MCF 10A (cell line): ENCODE data around the gene G0S2. TPM values are rescaled to one million over a fixed set of nuclear protein-coding genes. Genes with fewer than 3 reads are reported as not detected.

Experiments used
- BruUV-seq: library from RNA; stranded (reverse); fragments of 400-500 nt; replicated peaks from 2 replicates; lab custom pipeline; 2021; lab: Mats Ljungman, UMichigan
- CTCF ChIA-PET: fragments of 300-600 bp; sonication (Branson Sonifier 250); formaldehyde crosslinking; extraction: SDS; loops from one replicate; lab custom pipeline; 2021; ENCODE audit warnings: antibody characterized with exemption, inconsistent platforms; lab: Yijun Ruan, JAX
- POLR2A ChIA-PET: fragments of 300-600, 350-650 bp; sonication (Branson Sonifier 250); formaldehyde crosslinking; extraction: SDS; loops from one replicate; lab custom pipeline; 2020; ENCODE audit warnings: antibody characterized with exemption, inconsistent platforms; lab: Yijun Ruan, JAX
- DNase-seq: peaks from one replicate; pipeline ENCODE4 v3.0.0-alpha.2; 2018; ENCODE audit not compliant: unreplicated experiment
- H3K27ac Mint-ChIP-seq: one replicate; pipeline ENCODE4 v1.8.0; 2022; ENCODE audit warnings: mild to moderate bottlenecking, low read depth, mixed read lengths; ENCODE audit not compliant: unreplicated experiment
- H3K27me3 Mint-ChIP-seq: one replicate; pipeline ENCODE4 v1.8.0; 2022; ENCODE audit warnings: mixed read lengths; ENCODE audit not compliant: insufficient read depth, unreplicated experiment
- H3K36me3 Mint-ChIP-seq: one replicate; pipeline ENCODE4 v1.8.0; 2022; ENCODE audit warnings: mild to moderate bottlenecking, moderate library complexity, mixed read lengths; ENCODE audit not compliant: insufficient read depth, unreplicated experiment
- H3K4me1 Mint-ChIP-seq: one replicate; pipeline ENCODE4 v1.8.0; 2022; ENCODE audit warnings: mixed read lengths; ENCODE audit not compliant: insufficient read depth, unreplicated experiment
- H3K4me3 Mint-ChIP-seq: one replicate; pipeline ENCODE4 v1.8.0; 2022; ENCODE audit warnings: mild to moderate bottlenecking, moderate library complexity, mixed read lengths; ENCODE audit not compliant: unreplicated experiment
- H3K9me3 Mint-ChIP-seq: one replicate; pipeline ENCODE4 v1.8.0; 2022; ENCODE audit warnings: mixed read lengths; ENCODE audit not compliant: unreplicated experiment
- intact Hi-C: fragments of 100-400 bp; cut with micrococcal nuclease; formaldehyde crosslinking; loops from 2 replicates; pipeline ENCODE4 v1.14.1; 2022
- total RNA-seq: library from RNA; stranded (reverse); gene quantifications from 2 replicates; pipeline ENCODE4 v1.2.3, GENCODE V29; 2022
- TF ChIP-seq, protein P1 (sequence below): fragments of 200-600 bp; IDR thresholded peaks from one replicate; pipeline ENCODE4 v1.8.0; 2022; ENCODE audit warnings: antibody characterized with exemption, mild to moderate bottlenecking; ENCODE audit not compliant: unreplicated experiment

Gene G0S2
- total RNA-seq, 1 experiment from 2014 or later = not detected

- Mint-ChIP-seq H3K27me3 (no peaks in the 10 kb centered on the region), H3K4me3 (no peak overlapping the region), H3K27ac (no peak overlapping the region), H3K9me3 (no peaks in the 10 kb centered on the region), H3K4me1 (peaks cover 7% of the 10 kb centered on the region), H3K36me3 (no peaks in the 10 kb centered on the region)
- BruUV-seq = no TSS peak
- ChIA-PET POLR2A (interaction anchor here (0.8 to 1.5 kb wide), 3 partner anchors 22 to 105 kb away, joined by 3 to 4 read pairs (median 4); no protein-coding TSS in a partner anchor), CTCF (interaction anchor here (0.8 to 3.5 kb wide), 5 partner anchors 44 to 127 kb away, joined by 3 to 21 read pairs (median 3); no protein-coding TSS in a partner anchor)
- TF ChIP-seq, protein P1, sequence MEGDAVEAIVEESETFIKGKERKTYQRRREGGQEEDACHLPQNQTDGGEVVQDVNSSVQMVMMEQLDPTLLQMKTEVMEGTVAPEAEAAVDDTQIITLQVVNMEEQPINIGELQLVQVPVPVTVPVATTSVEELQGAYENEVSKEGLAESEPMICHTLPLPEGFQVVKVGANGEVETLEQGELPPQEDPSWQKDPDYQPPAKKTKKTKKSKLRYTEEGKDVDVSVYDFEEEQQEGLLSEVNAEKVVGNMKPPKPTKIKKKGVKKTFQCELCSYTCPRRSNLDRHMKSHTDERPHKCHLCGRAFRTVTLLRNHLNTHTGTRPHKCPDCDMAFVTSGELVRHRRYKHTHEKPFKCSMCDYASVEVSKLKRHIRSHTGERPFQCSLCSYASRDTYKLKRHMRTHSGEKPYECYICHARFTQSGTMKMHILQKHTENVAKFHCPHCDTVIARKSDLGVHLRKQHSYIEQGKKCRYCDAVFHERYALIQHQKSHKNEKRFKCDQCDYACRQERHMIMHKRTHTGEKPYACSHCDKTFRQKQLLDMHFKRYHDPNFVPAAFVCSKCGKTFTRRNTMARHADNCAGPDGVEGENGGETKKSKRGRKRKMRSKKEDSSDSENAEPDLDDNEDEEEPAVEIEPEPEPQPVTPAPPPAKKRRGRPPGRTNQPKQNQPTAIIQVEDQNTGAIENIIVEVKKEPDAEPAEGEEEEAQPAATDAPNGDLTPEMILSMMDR = no peak
- intact Hi-C loops = no loop called here
- no peak for DNase-seq
Observed at GRCh38 chr1:209702832-209703231, 27.6 kb downstream of the G0S2 start.

DNA sequence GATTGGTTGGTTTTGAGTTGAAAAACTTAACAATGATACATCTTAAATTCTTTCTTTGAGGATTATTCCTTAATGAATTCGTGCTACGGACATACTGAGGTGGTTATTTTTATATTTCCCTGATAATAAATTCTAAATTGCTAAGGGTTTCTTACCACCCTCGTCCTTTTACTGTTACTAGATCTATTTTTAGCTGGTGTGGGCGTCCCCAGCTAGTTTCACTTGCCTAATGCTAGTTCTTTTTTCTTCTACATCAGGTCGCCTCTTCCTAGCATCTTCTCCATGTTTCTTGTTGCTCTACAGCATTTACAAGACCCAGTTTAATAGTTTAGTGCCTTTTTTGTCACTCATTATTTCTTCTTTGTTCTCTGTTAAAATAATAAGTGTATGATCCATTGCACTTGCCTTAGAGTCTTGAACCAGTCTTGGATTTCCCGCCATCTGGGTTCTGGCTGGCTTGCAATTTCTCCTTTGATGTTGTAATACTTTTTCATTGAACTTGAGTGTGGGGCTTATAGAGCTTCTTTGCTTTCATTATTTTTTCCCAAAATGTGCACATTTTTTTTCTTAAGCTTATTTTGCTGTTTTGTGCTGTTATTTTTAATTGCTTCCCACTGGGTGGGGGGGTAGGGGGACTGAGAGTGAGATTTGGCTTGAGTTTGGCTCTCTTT is 28.8 kb downstream of the G0S2 start:
- TF ChIP-seq, protein P1 = no peak
- no peak for DNase-seq
- no peak overlapping the region for H3K27ac Mint-ChIP-seq
- CTCF ChIA-PET = interaction anchor here (1.0 to 3.5 kb wide), 9 partner anchors 9 to 106 kb away, joined by 3 to 22 read pairs (median 3); no protein-coding TSS in a partner anchor
- intact Hi-C loops = no loop called here
- H3K9me3 Mint-ChIP-seq = no peaks in the 10 kb centered on the region
- POLR2A ChIA-PET = interaction anchor here (0.9 kb wide), 1 partner anchor 101 kb away, joined by 3 read pairs; no protein-coding TSS in a partner anchor
- no TSS peak for BruUV-seq
- no peaks in the 10 kb centered on the region for H3K36me3 Mint-ChIP-seq
- no peaks in the 10 kb centered on the region for H3K27me3 Mint-ChIP-seq
- no peak overlapping the region for H3K4me3 Mint-ChIP-seq
- H3K4me1 Mint-ChIP-seq = peaks cover 7% of the 10 kb centered on the region

DNA sequence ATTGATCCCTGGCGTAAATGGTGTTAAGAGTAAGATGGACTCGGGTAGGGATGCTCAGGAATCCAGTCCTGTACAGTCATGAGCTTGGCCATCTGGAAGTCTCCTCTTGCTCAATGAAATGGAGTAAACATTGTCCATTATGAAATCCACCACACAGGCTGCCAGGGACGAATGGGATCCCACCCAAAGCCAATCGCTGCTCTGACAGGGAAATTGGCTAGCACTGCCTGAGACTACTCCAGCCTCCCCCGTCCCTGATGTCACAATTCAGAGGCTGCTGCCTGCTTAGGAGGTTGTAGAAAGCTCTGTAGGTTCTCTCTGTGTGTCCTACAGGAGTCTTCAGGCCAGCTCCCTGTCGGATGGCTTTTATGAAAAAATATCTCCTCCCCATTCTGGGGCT is 29.4 kb downstream of the G0S2 start, which contains the start of gene HSD11B1:
Gene HSD11B1 (plus strand): TSS at position 263 of the 400 bp plus-strand sequence. CDS start 97 bp downstream, at position 360.
- Mint-ChIP-seq H3K9me3 (no peaks in the 10 kb centered on the region), H3K4me3 (no peak within 1 kb of the TSS), H3K4me1 (peaks cover 7% of the 10 kb centered on the region), H3K27ac (no peak within 1 kb of the TSS), H3K36me3 (no peaks in the 10 kb centered on the region), H3K27me3 (no peaks in the 10 kb centered on the region)
- TF ChIP-seq, protein P1 = no peak
- DNase-seq = peak; percentile 94
- ChIA-PET POLR2A (interaction anchor here (1.1 to 1.2 kb wide), 2 partner anchors 20 to 52 kb away, joined by 3 read pairs; partner anchors contain the start of gene LAMB3), CTCF (interaction anchor here (1.0 to 3.5 kb wide), 9 partner anchors 9 to 107 kb away, joined by 3 to 22 read pairs (median 3); no protein-coding TSS in a partner anchor)
- BruUV-seq = no TSS peak
- intact Hi-C loops = no loop called here

DNA sequence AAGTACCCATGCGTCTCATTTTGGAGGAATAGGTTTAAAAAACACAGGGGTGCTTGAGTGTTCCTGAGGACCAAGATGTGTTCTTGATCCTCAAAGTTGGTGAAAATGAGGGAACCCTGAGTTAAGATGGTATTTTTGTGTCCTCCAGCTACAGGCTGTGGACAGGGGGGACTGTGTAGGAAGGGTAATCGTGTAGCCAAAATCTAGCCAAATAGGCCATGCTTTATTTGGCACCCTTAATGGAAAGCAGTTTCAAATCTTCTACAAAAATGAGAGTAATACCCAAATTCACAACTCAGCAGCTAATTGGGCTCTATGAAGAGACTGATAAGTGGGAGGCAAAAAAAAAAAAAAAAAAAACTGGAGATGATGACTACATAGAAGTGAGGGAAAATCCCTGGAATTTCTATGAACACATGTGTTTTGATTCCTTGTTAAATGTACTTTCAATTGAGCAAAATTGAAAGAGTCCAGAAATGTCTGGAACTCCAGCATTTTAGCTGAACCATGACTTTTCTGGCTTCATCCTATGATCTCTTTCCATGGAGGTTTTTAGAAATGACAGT is 29.9 kb downstream of the G0S2 start:
- TF ChIP-seq, protein P1 = no peak
- Mint-ChIP-seq H3K27ac (no peak overlapping the region), H3K4me1 (peaks cover 7% of the 10 kb centered on the region), H3K36me3 (no peaks in the 10 kb centered on the region), H3K27me3 (no peaks in the 10 kb centered on the region), H3K9me3 (no peaks in the 10 kb centered on the region), H3K4me3 (no peak overlapping the region)
- CTCF ChIA-PET = interaction anchor here (0.7 to 3.5 kb wide), 9 partner anchors 13 to 107 kb away, joined by 3 to 22 read pairs (median 4); no protein-coding TSS in a partner anchor
- intact Hi-C loops = no loop called here
- POLR2A ChIA-PET = interaction anchor here (1.1 to 1.2 kb wide), 2 partner anchors 21 to 53 kb away, joined by 3 read pairs; partner anchors contain the start of gene LAMB3
- BruUV-seq = no TSS peak
- no peak for DNase-seq
